ENCODE data around the gene MCF2L2.
"Not testable (repeated sequence)": the region's sequence is repeated elsewhere in the genome, so short reads cannot be mapped to it uniquely, and the experiment has no call there.

MCF2L2 gene

DNA sequence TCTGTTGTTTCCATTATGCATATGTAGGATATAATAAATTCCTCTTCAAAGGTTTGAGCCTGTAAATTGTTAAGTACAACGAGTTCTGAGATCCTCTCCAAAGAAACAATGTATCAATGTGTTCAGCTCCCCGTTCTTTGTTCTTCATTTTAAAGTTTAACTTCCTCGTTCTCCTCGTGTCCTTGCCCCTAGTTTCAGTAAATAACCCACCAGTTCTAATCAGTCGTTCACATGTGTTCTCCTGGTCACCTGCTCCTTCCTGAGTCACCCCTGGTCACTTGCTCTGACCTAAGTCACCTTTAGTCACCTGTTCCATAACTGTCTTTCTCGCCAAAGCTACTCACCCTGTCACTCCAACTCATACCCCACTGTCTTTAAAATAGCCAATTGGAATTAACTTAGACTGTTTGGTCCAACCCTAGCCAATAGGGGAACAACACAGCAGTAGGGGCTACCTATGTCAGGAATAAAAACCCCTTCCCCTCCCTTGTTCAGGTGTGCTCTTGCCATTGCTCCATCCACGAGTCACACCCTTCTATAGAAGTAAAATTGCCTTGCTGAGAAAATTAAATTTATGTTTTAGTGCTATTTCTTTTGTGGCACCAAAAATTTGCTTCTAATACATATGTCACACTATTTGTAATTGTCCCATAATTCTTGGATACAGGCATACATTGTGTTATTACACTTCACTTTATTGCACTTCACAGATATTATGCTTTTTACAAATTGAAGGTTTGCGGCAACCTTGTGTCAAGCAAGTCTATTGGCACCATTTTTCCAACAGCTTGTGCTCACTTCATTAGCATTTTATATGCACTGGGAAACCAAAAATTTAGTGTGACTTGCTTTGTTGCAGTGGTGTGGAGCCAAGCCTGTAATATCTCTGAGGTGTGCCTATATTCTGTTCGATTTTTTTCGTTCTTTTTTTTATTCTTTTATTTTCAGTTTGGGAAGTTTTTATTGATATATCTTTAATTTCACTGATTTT is 15.3 kb upstream of the MCF2L2 start:
- no peak for DNase-seq

DNA sequence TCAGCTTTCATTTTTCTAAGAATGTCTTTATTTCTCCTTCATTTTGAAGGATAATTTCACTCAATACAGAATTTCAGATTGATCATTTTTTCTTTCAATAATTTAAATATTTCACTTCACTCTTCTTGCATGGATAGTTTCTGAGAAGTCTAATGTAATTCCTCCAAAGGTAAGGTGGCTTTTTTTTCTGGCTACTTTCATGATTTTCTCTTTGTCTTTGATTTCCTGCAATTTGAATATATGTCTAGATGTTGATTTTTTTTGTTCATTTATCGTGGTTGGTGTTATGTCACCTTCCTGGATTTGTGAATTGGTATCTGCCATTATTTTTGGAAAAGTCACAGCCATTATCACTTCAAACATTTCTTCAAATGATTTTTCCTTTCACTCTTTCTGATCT is 14.6 kb upstream of the MCF2L2 start:
- DNase-seq, result no peak

DNA sequence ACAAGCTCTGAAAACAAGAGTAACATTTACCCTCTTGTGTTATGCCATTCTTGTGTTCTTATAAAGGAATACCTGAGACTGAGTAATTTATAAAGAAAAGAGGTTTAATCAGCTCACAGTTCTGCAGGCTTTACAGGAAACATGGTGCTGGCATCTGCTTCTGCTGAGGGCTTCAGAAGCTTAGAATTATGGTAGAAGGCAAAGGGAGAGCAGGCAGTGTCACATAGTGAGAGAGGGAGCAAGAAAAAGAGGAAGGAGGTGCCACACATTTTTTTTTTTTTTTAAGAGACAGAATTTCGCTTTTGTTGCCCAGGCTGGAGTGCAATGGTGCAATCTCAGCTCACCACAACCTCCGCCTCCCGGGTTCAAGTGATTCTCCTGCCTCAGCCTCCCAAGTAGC is 12.1 kb upstream of the MCF2L2 start:
- DNase-seq, result not testable (repeated sequence)

DNA sequence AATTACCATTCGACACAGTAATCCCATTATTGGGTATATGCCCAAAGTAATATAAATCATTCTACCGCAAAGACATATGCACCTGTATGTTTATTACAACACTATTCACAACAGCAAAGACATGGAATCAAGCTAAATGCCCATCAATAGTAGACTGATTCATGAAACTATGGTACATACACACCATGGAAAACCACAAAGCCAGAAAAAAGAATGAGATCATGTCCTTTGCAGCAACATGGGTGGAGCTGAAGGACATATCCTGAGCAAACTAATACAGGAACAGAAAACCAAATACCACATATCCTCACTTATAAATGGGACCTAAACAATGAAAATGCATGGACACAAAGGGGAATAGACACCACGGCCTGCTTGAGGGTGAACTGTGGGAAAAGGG is 11.1 kb upstream of the MCF2L2 start:
- DNase-seq, result no peak

DNA sequence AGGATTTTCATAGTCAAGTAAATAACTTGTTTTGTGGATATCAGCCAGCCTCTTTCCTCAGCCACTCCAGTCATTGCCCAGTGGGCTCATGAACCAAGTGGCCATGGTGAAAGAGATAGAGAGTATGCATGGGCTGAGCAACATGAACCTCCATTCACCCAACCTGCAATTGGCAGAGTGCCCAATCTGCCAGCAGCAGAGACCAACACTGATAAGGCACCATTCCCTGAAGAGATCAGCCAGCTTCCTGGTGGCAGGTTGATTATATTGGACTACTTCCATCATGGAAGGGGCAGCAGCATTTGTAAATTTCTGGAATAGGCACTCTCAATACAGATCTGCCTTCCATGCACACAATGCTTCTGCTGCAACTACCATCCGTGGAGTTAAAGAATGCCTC is 10.3 kb upstream of the MCF2L2 start:
- no peak for DNase-seq

DNA sequence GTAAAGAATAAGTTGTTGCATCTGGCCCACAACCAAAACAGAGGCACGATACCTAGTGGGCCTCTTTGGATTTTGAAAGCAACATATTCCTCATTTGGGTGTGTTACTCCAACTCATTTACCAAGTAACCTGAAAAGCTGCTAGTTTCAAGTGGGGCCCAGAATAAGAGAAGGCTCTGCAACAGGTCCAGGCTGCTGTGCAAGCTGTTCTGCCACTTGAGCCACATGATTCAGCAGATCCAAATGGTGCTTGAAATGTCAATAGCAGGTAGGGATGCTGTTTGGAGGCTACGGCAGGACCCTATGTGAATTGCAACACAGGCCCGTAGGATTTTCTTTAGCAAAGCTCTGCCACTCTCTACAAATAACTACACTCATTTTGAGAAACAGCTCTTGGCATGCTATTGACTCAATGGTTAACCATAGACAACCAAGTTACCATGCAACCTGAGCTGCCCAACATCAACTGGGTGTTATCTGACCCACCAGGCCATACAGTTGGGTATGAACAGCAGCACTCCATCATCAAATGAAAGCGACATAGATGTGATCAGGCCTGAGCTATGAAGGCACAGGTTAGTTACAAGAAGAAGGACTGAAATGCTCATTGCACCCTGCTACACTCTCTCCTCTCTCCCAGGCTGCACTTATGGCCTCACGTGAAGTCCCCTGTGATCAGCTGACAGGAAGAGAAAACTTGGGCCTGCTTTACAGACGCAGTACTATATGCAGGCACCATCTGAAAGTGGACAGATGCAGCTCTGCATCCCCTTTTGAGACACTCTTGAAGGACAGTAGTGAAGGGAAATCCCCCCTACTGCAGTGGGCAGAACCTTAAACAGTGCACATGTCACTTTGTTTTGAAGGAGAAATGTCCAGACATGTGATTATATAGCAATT is 9.5 kb upstream of the MCF2L2 start:
- DNase-seq, result no peak

DNA sequence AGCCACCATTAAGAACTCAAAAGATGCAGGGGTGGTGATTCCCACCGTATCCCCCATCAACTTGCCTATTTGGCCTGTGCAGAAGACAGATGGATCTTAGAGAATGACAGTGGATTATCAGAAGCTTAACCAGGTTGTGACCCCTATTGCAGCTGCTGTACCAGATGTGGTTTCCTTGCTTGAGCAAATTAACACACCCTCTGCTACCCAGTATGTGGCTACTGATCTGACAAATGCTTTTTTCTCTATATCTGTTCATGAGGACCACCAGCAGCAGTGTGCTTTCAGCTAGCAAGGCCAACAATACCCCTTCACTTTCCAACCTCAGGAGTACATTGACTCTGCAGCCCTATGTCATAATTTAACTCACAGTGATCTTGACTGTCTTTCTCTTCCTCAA is 8.6 kb upstream of the MCF2L2 start:
- no peak for DNase-seq

DNA sequence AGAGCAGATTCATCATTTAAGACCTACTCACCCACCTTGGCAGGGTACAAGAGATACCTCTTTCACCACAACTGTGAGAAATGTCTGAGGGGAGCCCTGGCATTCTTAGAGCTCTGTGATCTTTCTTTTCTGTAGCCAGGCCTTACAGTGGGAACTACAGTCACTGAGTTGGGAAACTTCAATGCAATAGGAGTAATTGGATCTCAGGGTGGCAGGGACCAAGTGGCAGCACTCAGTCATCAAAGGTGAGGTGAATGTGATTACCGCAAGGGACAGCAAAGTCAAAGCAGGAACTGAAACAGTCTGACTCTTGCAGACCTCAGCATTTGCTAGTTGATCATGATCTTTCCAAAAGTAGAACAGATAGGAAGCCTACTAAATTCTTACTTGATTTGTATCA is 7.2 kb upstream of the MCF2L2 start:
- no peak for DNase-seq

DNA sequence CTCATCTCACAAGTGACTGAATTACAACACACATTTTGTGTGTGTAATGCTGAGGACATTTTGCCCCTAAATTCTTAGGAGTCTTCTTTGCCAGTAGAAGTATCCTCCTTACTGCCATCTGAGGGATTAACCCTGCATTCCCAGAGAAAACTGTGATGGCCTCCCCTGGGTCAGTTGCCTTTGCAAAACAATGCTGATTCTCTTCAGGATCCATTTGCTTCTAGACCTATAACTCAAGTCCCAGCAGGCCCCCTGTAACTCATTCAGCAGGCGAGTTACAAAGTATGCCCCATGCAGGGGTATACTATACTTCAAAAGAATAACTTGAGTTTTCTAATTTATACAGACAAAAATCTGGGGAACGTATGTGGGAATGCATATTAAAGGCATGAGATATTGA is 6.6 kb upstream of the MCF2L2 start:
- no peak for DNase-seq

DNA sequence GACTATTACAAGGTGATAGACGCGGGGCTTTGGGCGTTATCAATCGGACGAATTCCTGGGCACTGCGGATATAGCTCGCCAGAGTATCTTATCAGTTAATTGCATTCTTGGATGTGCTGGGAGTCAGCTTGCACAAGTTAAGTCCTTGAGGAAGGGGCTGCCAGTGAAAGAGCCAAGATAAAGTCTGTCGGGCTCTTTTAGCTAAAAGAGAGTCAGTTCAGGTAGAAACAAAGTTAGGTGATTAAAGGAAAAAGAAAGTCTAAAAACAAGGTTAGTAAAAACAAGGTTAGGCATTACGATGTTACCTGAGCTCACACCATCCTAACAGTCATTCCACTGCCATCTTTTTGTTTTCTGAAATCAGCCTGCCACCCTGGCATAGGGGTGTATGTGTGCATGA is 6.1 kb upstream of the MCF2L2 start:
- DNase-seq, result no peak

DNA sequence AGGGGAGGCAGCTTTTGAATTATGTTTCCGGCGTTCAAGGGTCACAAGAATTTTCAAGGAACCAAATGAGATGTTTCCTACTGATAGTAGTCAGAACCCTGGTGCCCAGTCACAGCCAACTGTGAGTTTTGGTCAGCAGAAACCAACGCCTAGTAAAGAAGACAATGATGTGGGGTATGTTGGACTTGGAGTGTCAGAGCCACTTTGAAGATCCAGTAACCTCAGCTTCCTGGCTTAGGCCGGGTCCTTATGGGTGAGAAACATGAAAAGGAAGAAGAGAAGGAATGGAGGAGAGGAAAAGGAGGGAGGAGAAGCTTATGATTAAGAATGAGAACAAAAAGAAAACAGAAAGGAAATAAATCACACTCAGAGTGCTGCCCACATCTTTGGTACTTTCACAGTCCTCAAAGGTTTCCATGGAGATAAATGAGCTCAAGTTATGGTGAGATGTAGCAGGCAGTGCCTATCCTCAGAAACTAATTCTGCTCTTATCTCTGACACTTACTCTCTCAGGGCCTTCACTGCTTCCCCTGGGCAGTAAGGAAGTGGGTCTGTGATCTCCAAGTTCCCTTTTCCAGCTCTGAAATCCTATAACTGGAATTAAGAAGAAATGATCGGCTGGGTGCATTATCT is 2.0 kb upstream of the MCF2L2 start:
- DNase-seq, result no peak

DNA sequence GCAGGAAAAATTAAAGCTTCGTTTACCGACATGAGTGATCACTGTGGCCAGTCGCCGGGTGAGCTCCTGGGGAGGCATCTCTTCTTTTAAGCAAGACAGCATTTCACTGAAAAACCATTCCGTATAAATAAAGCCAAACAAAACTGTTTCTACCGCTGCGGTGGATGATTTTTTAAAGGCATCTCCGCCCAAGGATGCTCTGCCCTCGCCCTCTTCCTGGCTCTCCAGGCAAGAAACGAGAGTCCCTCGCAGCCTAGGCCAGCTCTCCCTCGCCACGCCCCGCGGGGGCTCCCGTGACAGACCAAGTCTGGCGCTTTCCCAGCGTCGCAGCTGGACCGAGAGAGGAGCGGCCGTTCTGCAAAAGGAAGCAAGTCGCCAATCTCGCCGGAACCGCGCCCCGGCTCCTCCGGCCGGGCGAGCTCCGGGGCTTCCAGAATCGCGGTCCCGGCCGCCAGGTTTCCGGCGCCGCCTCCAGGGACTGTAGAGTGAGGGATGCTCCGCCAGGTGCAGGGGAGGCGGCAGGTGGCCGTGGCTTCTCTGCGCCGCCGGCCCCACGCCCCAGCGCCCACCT is 458 bp downstream of the MCF2L2 start:
- DNase-seq, result peak; percentile 27

DNA sequence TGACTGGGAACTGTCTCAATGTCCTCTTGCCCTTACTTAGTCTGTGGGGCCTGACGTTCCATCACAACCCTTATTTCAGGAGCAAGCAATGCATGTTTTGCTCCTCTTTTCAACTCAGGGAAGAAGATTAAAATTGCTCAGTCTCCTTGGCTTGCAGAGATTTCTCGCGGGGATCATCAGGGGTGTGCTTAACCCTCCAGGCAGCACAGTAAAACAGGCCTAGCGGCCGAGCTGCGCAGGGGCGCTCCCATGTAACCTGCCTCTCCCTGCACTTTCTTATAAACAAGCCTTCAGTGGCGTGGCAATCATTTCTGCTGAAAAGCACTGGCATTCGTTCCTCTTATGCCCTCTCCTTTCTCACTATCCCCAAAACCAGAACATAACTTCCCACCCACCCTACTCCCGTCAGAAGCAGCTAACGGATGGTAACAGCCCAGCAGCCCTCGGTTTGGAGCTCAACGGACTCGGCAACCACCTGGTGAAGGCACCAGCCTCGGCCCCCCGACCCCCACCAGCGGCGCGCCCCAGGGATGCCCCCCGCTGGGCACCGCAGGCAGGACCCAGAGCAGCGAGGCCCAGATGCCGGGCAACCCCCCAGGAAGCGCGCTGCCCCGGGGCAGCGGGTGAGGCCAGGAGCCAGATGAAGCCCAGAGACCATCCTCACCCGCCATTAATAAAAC is 1.1 kb downstream of the MCF2L2 start:
- no peak for DNase-seq

DNA sequence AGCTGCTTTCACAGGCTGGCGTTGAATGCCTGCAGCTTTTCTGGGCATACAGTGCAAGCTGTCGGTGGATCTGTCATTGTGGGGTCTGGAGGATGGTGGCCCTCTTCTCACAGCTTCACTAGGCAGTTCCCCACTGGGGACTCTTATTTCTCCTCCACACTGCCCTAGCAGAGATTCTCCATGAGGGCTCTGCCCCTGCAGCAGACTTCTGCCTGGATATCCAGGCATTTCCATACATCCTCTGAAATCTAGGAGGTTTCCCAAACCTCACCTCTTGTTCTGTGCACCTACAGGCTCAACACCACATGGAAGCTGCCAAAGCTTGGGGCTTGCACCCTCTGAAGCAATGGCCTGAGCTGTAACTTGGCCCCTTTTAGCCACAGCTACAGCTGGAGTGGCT is 9.6 kb downstream of the MCF2L2 start:
- not testable (repeated sequence) for DNase-seq

DNA sequence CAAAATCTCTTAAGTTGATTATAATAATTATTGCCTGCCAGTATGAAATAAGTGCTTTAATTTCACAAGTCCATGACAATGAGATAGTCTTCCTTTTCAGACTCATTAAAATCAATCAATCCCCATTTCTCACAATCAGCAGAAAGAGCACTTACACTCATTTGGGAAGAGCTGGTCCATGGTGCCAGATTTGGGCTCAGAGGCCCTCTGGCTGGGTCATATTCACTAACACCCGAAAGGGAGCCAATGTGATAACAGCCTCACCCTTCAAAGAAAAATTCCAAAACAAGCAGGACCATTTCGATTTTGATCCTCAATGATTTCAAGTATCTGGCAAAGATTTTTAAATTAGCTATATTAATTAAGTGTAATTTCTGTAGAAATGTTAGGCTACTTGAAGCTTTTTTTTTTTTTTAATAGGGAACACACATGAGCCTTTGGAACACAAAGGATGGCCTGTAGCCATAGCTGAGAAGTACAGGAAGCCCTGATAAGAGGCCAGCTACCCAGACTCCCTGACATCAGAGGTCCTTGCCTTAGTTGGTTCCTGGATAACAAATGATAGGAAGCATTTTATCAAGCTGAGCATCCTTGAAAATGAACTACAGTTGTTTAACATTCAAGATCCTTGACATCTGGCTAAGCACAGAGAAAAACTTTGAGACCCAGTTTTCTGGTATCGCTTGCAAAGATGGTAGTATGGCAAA is 17.1 kb downstream of the MCF2L2 start:
- DNase-seq, result no peak

DNA sequence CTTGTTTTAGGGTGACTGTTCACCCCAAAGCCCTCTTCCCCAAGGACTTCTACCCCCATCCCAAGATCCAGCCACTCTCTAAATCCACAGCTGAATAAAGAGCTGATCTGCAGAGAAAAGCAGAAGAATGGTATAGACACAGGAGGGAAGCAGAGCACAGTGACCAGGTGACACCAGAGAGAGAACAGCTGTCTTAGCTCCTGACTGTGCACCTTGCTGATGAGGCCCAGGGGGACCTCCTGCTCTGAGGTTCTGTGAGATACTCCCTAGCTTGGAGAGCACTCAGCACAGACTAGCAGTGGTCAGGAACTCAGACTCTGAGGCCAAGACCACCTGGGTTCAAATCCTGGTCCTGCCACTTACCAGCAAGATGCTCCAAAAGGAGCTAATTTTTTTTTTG is 17.7 kb downstream of the MCF2L2 start:
- no peak for DNase-seq

DNA sequence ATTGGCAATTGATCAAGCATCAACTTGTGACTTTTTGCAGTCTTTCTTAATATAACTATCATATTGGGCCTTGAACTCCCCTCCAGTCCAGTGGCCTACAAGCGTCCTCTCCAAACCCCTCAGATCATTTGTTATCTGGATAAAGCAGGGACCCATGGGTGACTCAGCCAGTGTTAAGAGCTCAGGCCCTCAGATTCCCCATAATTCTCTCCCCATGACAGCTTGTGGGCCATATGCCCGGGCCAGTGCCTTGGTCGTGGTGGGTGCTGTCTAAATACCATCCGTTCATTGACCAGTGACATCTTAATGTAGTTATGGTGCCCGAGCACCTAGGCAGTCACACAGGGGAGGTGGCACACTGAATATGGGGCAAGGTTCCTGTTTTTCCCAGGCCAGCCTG is 18.1 kb downstream of the MCF2L2 start:
- no peak for DNase-seq

DNA sequence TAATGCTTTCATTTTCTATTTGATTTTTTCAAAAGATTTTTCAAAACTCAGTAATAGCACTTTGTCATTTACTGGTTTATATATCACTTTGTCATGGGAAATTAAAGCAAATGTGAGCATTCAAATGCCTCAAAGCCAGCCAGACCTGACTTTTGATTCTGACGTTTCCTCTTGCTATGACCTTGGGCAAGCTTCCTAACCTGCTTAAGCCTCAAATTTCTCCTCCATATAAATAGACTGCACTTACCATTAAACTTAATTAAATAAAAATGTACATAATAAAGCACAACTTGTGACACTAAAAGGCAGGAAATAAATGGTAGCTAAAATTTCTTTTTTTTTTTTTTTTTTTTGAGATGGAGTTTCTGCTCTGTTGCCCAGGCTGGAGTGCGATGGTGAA is 19.2 kb downstream of the MCF2L2 start:
- no peak for DNase-seq

DNA sequence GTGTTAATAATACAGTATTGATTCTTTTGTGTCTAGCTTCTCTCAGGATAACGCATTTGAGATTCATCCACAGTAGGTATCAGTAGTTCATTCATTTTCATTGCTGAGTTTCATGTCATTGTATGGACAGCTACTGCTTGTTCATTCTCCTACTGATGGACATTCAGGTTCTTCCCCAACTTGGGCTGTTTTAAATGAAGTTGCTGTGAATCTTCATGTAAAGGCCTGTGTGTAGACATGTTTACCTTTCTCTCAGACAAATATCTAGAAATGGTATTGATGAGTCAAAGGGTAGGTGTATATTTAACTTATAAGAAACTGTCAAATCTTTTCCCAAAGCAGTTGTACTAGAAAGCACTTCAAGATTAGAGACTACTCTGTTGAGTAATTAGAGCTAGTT is 26.7 kb downstream of the MCF2L2 start:
- no peak for DNase-seq

DNA sequence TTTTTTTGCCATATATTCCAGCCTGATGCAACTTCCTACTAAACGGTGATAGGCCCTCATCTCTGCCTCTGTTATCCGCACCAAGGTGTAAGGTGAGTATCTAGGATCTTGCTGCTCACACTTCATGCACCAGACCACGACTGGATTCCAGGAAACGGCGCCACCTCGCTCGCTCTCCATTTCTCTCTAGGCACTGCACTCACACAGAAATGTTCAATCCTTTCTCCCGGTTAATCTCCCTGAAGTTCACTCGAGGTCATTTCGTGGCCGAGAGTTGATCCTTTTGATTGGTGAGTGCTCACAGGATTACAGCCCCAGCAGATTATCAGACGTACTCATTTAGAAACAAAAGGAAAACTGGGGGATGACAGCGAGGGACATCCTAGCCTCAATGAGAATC is 28.1 kb downstream of the MCF2L2 start:
- DNase-seq, result no peak

DNA sequence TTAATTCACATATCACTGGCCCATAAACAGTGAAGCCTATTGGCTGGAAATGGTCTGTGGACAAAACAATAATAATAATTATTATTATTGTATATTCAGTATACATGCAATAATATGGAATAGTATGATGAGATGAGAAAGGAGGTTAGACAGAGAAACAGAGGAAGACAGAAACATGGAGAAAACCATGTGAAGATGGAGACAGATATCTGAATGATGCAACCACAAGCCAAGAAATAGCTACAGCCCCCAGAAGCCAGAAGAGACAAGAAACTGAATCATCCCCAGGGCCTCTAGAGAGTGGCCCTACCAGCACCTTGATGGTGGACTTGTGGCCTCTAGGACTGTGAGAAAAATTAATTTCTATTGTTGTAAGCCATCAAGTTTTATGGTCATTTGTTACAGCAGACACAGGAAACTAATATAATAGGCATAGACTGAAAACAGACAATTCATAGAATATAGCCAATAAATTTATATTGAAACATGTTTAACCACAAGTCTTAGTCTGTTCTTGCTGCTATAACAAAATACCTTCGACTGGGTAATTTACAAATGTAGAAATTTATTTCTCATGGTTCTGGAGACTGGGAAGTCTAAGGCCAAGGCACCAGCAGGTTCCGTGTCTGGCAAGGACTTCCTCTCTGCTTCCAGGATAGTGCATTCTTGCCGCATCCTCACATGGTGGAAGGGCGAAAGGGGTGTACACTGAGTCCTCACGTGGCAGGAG is 31.6 kb downstream of the MCF2L2 start:
- no peak for DNase-seq
